RWPE2 (cell line): ENCODE results near the gene GHDC.

ENCODE experiments used
- ATAC-seq: fragments of 200-7000 bp; cut with Tn5 transposase; 3 replicates; pipeline ENCODE4 v1.9.1; 2021; ENCODE audit warnings: low read depth
- DNase-seq: peaks from one replicate; pipeline ENCODE4 v3.0.0-alpha.2; 2020; ENCODE audit warnings: low spot score
- H3K27ac ChIP-seq: fragments of 450-650 bp; 2 replicates; pipeline ENCODE4 v1.5.1; 2017; ENCODE audit warnings: mild to moderate bottlenecking; ENCODE audit not compliant: poor library complexity, severe bottlenecking
- H3K27me3 ChIP-seq: fragments of 250-450 bp; sonication (Bioruptor Pico); 2 replicates; pipeline ENCODE4 v1.5.1; 2021; ENCODE audit warnings: mild to moderate bottlenecking, moderate library complexity; ENCODE audit not compliant: insufficient read depth, poor library complexity, severe bottlenecking
- H3K36me3 ChIP-seq: fragments of 250-450 bp; sonication (Bioruptor Pico); 2 replicates; pipeline ENCODE4 v1.5.1; 2020; ENCODE audit warnings: low read depth, mild to moderate bottlenecking, moderate library complexity
- H3K4me1 ChIP-seq: fragments of 250-450 bp; sonication (Bioruptor Pico); 2 replicates; pipeline ENCODE4 v1.5.1; 2021; ENCODE audit warnings: mild to moderate bottlenecking, moderate library complexity; ENCODE audit not compliant: insufficient read depth, poor library complexity, severe bottlenecking
- H3K4me3 ChIP-seq: fragments of 250-450 bp; sonication (Bioruptor Pico); 2 replicates; pipeline ENCODE4 v1.5.1; 2021; ENCODE audit warnings: mild to moderate bottlenecking, moderate library complexity; ENCODE audit not compliant: severe bottlenecking
- H3K9me3 ChIP-seq: fragments of 250-450 bp; sonication (Bioruptor Pico); 2 replicates; pipeline ENCODE4 v1.5.1; 2021; ENCODE audit warnings: mild to moderate bottlenecking, moderate library complexity; ENCODE audit not compliant: severe bottlenecking
- CTCF ChIP-seq: fragments of 450-650 bp; IDR thresholded peaks from one replicate; pipeline ENCODE4 v1.5.1; 2017; ENCODE audit warnings: mild to moderate bottlenecking, moderate library complexity; ENCODE audit not compliant: poor library complexity, severe bottlenecking

The GHDC gene

GRCh38 chr17:42236760-42237159 is 42.5 kb upstream of the GHDC start:
- no peak for TF ChIP-seq CTCF
- Histone ChIP-seq H3K36me3 (no peaks in the 10 kb centered on the region), H3K27ac (no peak overlapping the region), H3K27me3 (no peaks in the 10 kb centered on the region), H3K4me1 (peaks cover 3% of the 10 kb centered on the region), H3K4me3 (no peak overlapping the region), H3K9me3 (no peaks in the 10 kb centered on the region)
- DNase-seq (no peak), ATAC-seq (no peak)

- ATAC-seq = no peak
- no peak for DNase-seq
- H3K27me3 ChIP-seq = no peaks in the 10 kb centered on the region
These were observed 39.7 kb upstream of the GHDC start for GRCh38 chr17:42233994-42234393.

GRCh38 chr17:42233156-42233555 is 38.9 kb upstream of the GHDC start:
- no peaks in the 10 kb centered on the region for H3K36me3 ChIP-seq
- no peak overlapping the region for H3K27ac ChIP-seq
- no peak for TF ChIP-seq CTCF
- H3K4me3 ChIP-seq = no peak overlapping the region
- no peaks in the 10 kb centered on the region for H3K9me3 ChIP-seq
- DNase-seq = no peak
- no peaks in the 10 kb centered on the region for H3K27me3 ChIP-seq
- ATAC-seq = peak; percentile 79
- H3K4me1 ChIP-seq = peaks cover 3% of the 10 kb centered on the region

More at GRCh38 chr17:42233994-42234393, 39.7 kb upstream of the GHDC start:
- no peak overlapping the region for H3K4me3 ChIP-seq
- no peaks in the 10 kb centered on the region for H3K36me3 ChIP-seq
- no peak overlapping the region for H3K27ac ChIP-seq
- H3K9me3 ChIP-seq = no peaks in the 10 kb centered on the region
- no peak for TF ChIP-seq CTCF
- peaks cover 3% of the 10 kb centered on the region for H3K4me1 ChIP-seq

GRCh38 chr17:42230225-42230624 is 35.9 kb upstream of the GHDC start:
- no peak for DNase-seq
- H3K27me3 ChIP-seq = no peaks in the 10 kb centered on the region
- peaks cover 3% of the 10 kb centered on the region for H3K4me1 ChIP-seq
- no peak overlapping the region for H3K27ac ChIP-seq
- TF ChIP-seq CTCF = no peak
- no peaks in the 10 kb centered on the region for H3K9me3 ChIP-seq
- H3K4me3 ChIP-seq = no peak overlapping the region
- peaks cover 4% of the 10 kb centered on the region; the same call in 1 of the 2 replicates for H3K36me3 ChIP-seq
- ATAC-seq = no peak

GRCh38 chr17:42227849-42228700 is 33.8 kb upstream of the GHDC start:
- no peak overlapping the region for H3K27ac ChIP-seq
- no peaks in the 10 kb centered on the region for H3K9me3 ChIP-seq
- no peaks in the 10 kb centered on the region for H3K27me3 ChIP-seq
- TF ChIP-seq CTCF = no peak
- ATAC-seq (no peak), DNase-seq (no peak)
- H3K36me3 ChIP-seq = peaks cover 6% of the 10 kb centered on the region; the same call in 1 of the 2 replicates
- no peak overlapping the region for H3K4me3 ChIP-seq
- H3K4me1 ChIP-seq = no peaks in the 10 kb centered on the region
